A549 (cell line): ENCODE results near the gene TBATA.

Experiments used
- CHD2 ChIP-seq: fragments of 150-350 bp; IDR thresholded peaks from 2 replicates; pipeline ENCODE4 v1.6.1; 2014; ENCODE audit warnings: low read length; ENCODE audit not compliant: partially characterized antibody
- CTCF ChIP-seq: fragments of >200 bp; sonication (Bioruptor Twin); formaldehyde crosslinking; IDR thresholded peaks from 3 replicates; pipeline ENCODE4 v1.5.1; 2016
- EHMT2 ChIP-seq: fragments of 200-600 bp; sonication (generic); IDR thresholded peaks from 2 replicates; pipeline ENCODE4 v1.6.1; 2016; ENCODE audit warnings: antibody characterized with exemption, low read depth, mild to moderate bottlenecking, moderate library complexity
- GATA3 ChIP-seq: IDR thresholded peaks from 2 replicates; pipeline ENCODE4 v1.6.1; 2012; ENCODE audit warnings: borderline replicate concordance
- HDAC2 ChIP-seq: fragments of 200-600 bp; sonication (generic); IDR thresholded peaks from 2 replicates; pipeline ENCODE4 v1.6.1; 2016
- HMGXB4 ChIP-seq: fragments of 250-450 bp; sonication (Bioruptor Pico); IDR thresholded peaks from 2 replicates; pipeline ENCODE4 v1.5.0; 2021; ENCODE audit warnings: mild to moderate bottlenecking, moderate library complexity, borderline replicate concordance
- JUNB ChIP-seq: fragments of >200 bp; sonication (Bioruptor Twin); formaldehyde crosslinking; IDR thresholded peaks from 2 replicates; pipeline ENCODE4 v1.6.1; 2016
- PBX3 ChIP-seq: IDR thresholded peaks from 2 replicates; pipeline ENCODE4 v1.6.1; 2012
- POLR2AphosphoS2 ChIP-seq: conservative IDR thresholded peaks from 2 replicates; pipeline ENCODE4 v1.6.1; 2012; ENCODE audit warnings: low read length, improper control_type of control experiment, inconsistent platforms
- RAD21 ChIP-seq, 2 experiments: fragments of >200 bp in 1 of 2; sonication (Bioruptor Twin) in 1 of 2; formaldehyde crosslinking in 1 of 2; IDR thresholded peaks in 1 of 2; conservative IDR thresholded peaks in 1 of 2; 2 replicates in 1 of 2; 3 replicates in 1 of 2; pipeline ENCODE4 v1.6.1; 2012 to 2018; ENCODE audit warnings: inconsistent platforms in 1 of 2
- REST ChIP-seq: fragments of 200-600 bp; sonication (generic); IDR thresholded peaks from 2 replicates; pipeline ENCODE4 v1.6.1; 2016; ENCODE audit warnings: antibody characterized with exemption, mild to moderate bottlenecking, moderate library complexity

GRCh38 chr10:70804421-70804808 lies 19.2 kb upstream of the TBATA start:
- TF ChIP-seq CTCF = no peak
- no peak for TF ChIP-seq PBX3
- TF ChIP-seq RAD21 (conservative IDR thresholded peaks at IDR 0.05 in 1 of 2, IDR thresholded peaks at IDR 0.05 in 1 of 2) = no peak
- TF ChIP-seq REST = no peak
- no peak for TF ChIP-seq GATA3
- TF ChIP-seq POLR2AphosphoS2 = no peak
- TF ChIP-seq EHMT2 = no peak
- no peak for TF ChIP-seq HDAC2
- no peak for TF ChIP-seq HMGXB4
- TF ChIP-seq CHD2 = no peak
- TF ChIP-seq JUNB = no peak
